Peyer's patch (tissue), 4 donors: ENCODE data around the gene GPC6. TPM values are rescaled to one million over a fixed set of nuclear protein-coding genes. Genes with fewer than 3 reads are reported as not detected.

ENCODE experiments used
- DNase-seq, 3 donors: peaks; one replicate each; pipeline ENCODE4 v3.0.0-alpha.2; 2017 to 2019
- H3K27ac ChIP-seq, 4 donors: fragments of 200-600 bp; sonication (generic); one replicate each; pipeline ENCODE4 v1.5.1; 2016 to 2019
- H3K27me3 ChIP-seq, 2 donors: fragments of 200-600 bp; sonication (generic); one replicate each; pipeline ENCODE4 v1.5.1; 2019
- H3K36me3 ChIP-seq, 3 donors: fragments of 200-600 bp; sonication (generic); one replicate each; pipeline ENCODE4 v1.5.1; 2016 to 2019
- H3K4me1 ChIP-seq, 4 donors: fragments of 200-600 bp; sonication (generic); one replicate each; pipeline ENCODE4 v1.5.1; 2016 to 2019
- H3K4me3 ChIP-seq, 4 donors: fragments of 200-600 bp; sonication (generic); 1 replicate in 3 of 4; 2 replicates in 1 of 4; pipeline ENCODE4 v1.5.1; 2016 to 2019; ENCODE audit warnings: mild to moderate bottlenecking in 1 of 4
- H3K9me3 ChIP-seq, 4 donors: fragments of 200-600 bp; sonication (generic); one replicate each; pipeline ENCODE4 v1.5.1; 2016 to 2019; ENCODE audit warnings: mild to moderate bottlenecking in 1 of 4
- POLR2A ChIP-seq, 2 donors: fragments of 450-650 bp; IDR thresholded peaks; one replicate each; pipeline ENCODE4 v1.5.1; 2017; ENCODE audit warnings: antibody characterized with exemption in 2 of 2, mild to moderate bottlenecking in 2 of 2, moderate library complexity in 2 of 2
- total RNA-seq, 4 donors: library from RNA; depleted of rRNA; stranded (reverse); fragments of >200 nt; gene quantifications; one replicate each; pipeline ENCODE4 v1.1.0, GENCODE V29; 2016
- TF ChIP-seq, protein P1 (sequence below), 6 experiments: fragments of 450-650 bp in 4 of 6; fragments of 200-600 bp in 2 of 6; sonication (generic) in 1 of 6; IDR thresholded peaks; one replicate each; pipeline ENCODE4 v1.5.1; 2017 to 2019; ENCODE audit warnings: antibody characterized with exemption in 6 of 6, mild to moderate bottlenecking in 3 of 6, moderate library complexity in 1 of 6

GPC6 gene
- total RNA-seq, 4 donors from 2014 or later, result 1.6 to 13.2 (median 2.6) TPM

DNA sequence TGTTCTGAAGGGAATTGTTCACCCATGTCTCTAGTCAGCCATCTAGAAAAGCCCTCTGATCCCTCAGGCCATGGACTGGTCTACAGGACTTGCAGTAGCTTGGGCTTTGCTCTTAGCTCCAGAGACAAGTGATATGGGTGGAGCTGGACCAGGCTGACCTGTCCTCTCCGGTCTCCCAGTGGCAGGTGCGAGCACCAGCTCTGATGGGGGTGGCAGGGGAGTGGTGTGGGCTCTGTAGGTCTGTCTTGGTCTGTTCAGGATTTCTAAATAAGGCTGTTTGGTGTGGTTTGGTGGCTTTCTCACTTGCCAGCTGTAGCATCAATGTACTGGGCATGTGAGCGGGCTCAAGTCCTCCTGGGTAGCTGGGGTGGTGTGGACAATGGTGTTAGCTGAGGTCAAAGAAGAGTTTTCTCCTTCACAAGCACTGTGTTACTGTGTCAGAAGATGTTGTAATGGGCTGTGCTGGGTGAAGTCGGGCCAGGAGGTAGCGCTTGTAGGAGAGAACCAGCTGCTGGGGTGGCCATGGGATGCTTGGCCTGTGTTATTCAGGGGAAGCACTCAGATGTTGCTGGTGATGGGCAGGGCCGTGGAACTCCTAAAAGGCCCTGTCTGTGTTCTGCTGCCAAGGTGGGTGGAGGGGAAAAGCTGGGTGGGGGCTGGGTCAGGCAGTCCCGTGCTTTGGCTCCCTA, 16.9 kb downstream of the GPC6 start:
- Histone ChIP-seq H3K27me3 (no peaks in the 10 kb centered on the region), H3K36me3 (no peaks in the 10 kb centered on the region), H3K4me3 (no peak overlapping the region), H3K9me3 (peaks cover 0 to 4% (median 0%) of the 10 kb centered on the region in 4 donors), H3K4me1 (no peaks in the 10 kb centered on the region), H3K27ac (no peak overlapping the region)
- TF ChIP-seq POLR2A (IDR thresholded peaks at IDR 0.05), result no peak
- TF ChIP-seq, protein P1, sequence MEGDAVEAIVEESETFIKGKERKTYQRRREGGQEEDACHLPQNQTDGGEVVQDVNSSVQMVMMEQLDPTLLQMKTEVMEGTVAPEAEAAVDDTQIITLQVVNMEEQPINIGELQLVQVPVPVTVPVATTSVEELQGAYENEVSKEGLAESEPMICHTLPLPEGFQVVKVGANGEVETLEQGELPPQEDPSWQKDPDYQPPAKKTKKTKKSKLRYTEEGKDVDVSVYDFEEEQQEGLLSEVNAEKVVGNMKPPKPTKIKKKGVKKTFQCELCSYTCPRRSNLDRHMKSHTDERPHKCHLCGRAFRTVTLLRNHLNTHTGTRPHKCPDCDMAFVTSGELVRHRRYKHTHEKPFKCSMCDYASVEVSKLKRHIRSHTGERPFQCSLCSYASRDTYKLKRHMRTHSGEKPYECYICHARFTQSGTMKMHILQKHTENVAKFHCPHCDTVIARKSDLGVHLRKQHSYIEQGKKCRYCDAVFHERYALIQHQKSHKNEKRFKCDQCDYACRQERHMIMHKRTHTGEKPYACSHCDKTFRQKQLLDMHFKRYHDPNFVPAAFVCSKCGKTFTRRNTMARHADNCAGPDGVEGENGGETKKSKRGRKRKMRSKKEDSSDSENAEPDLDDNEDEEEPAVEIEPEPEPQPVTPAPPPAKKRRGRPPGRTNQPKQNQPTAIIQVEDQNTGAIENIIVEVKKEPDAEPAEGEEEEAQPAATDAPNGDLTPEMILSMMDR (IDR thresholded peaks at IDR 0.05), result no peak
- no peak for DNase-seq

DNA sequence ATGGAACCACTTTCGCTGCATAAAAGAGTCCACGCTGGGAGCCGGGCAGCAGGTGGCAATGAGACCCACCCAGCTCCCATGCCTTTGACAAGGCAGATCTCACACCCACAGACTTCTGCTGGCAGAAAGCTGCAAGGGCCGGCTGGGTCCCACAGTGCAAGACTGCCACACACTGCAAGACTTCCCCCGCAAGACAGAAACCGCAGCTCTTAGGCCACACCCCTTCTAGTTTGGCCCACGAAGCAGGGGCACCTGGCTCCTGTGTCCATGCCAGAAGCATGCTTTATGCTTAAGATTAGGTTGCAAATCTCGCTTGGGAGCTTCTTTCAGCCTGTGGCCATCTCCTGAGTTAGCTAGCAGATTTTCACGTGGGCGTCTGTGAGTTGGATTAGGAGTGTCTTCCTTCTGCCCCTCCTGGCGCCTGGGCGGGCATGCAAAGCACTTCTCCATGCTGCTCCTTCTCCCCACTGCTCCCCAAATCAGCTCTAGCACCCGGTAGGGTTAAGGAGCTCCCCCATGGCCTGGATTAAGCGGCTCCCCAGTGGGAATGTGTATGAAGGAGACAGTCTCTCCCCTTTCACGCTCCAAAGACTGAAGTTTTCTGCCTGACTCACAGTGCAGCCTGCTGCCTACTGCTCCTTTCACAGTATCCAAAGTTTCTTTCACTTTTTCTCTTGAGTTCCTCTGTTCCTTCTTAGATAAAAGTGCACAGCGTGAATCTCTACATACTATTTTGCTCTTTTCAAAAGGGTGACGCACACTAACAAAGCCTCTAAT, 17.7 kb downstream of the GPC6 start:
- Histone ChIP-seq H3K27ac (no peak overlapping the region), H3K27me3 (no peaks in the 10 kb centered on the region), H3K4me1 (no peaks in the 10 kb centered on the region), H3K4me3 (peak overlapping the region in 3 of 4 donors; percentile 6 to 27 (median 18)), H3K36me3 (no peaks in the 10 kb centered on the region), H3K9me3 (no peaks in the 10 kb centered on the region)
- no peak for DNase-seq
- no peak for TF ChIP-seq POLR2A (IDR thresholded peaks at IDR 0.05)
- TF ChIP-seq, protein P1 (IDR thresholded peaks at IDR 0.05), result no peak

DNA sequence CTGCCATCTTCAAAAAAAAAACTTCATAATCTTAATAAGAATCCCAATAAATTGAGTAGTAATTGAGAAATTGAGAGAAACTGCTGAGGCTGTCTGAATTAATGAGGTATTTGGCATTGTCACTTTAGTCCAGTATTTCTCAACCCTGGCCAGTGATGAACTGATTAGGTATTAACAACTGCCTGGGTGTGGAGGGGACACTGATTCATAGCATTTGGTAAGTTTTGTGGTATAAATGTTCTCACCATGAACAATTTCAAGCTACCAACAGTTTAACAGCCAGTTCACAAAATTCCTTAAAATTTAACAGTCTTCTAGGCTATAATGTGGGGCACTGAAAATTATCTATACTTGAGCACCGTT, 18.3 kb downstream of the GPC6 start:
- no peak for TF ChIP-seq POLR2A (IDR thresholded peaks at IDR 0.05)
- TF ChIP-seq, protein P1 (IDR thresholded peaks at IDR 0.05), result no peak
- Histone ChIP-seq H3K27ac (no peak overlapping the region), H3K36me3 (no peaks in the 10 kb centered on the region), H3K9me3 (no peaks in the 10 kb centered on the region), H3K4me1 (no peaks in the 10 kb centered on the region), H3K4me3 (peak overlapping the region in 1 of 4 donors; percentile 18), H3K27me3 (no peaks in the 10 kb centered on the region)
- no peak for DNase-seq

DNA sequence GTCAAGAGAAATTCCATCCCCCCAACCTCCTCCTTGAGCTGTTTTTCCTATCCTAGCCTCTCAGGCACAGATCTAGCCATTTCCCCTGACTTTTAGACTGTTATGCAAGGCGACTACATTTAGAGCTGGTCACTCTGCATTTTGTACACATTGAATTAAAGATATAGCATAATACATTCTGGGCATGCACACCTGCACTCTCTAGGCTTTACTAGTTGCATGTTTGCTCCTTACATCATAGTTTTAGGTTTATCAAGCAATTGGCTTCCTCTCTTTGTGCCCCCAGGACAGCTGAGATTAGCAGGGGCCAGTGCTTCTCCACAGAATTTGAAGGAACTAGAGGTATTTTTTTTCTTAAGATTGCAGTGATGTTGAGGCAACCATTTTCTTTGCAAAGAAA, 19.5 kb downstream of the GPC6 start:
- Histone ChIP-seq H3K27me3 (no peaks in the 10 kb centered on the region), H3K9me3 (no peaks in the 10 kb centered on the region), H3K4me3 (no peak overlapping the region), H3K36me3 (no peaks in the 10 kb centered on the region), H3K27ac (no peak overlapping the region), H3K4me1 (no peaks in the 10 kb centered on the region)
- no peak for TF ChIP-seq POLR2A (IDR thresholded peaks at IDR 0.05)
- TF ChIP-seq, protein P1 (IDR thresholded peaks at IDR 0.05), result no peak
- DNase-seq, result no peak

DNA sequence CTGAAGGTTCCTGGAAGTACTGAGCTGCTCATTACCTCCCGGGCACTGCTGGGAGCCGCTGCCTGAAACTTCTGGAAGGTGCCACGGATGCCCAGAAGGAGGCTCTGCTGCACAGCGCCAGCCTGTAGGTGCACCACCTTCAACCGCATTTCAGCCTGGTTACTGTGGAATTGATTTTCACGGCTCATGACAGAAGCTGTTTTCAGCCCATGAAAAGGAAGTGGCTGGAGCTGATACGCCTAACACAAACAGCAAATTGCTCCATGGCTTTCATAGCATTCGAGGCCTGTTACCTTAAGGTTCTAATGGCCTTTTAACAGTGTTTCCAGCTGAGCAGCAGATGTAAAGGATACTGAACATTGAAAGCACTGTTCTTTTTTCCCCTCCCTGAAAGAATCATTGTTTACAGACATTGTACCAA, 22.0 kb downstream of the GPC6 start:
- Histone ChIP-seq H3K27ac (no peak overlapping the region), H3K27me3 (no peaks in the 10 kb centered on the region), H3K36me3 (no peaks in the 10 kb centered on the region), H3K9me3 (no peaks in the 10 kb centered on the region), H3K4me3 (no peak overlapping the region), H3K4me1 (no peaks in the 10 kb centered on the region)
- TF ChIP-seq, protein P1 (IDR thresholded peaks at IDR 0.05), result no peak
- no peak for DNase-seq
